NCI-H748 (cell line): ENCODE measurements around the gene CSNK2A3.
"Not testable (repeated sequence)": the region's sequence is repeated elsewhere in the genome, so short reads cannot be mapped to it uniquely, and the experiment has no call there.

Experiments used
- DNase-seq: peaks from one replicate; lab custom pipeline; 2025; ENCODE audit not compliant: unreplicated experiment; lab: John Stamatoyannopoulos, UW

The CSNK2A3 gene

GRCh38 chr11:11352878-11353277, at the start of gene CSNK2A3:
Gene CSNK2A3, minus strand, starts transcription at chr11:11353250. Its CDS starts 131 bp downstream, at chr11:11353119.
- DNase-seq, result not testable (repeated sequence)

- DNase-seq, result no peak
Observed at GRCh38 chr11:11401960-11402535, 49.0 kb upstream of the CSNK2A3 start.

DNA sequence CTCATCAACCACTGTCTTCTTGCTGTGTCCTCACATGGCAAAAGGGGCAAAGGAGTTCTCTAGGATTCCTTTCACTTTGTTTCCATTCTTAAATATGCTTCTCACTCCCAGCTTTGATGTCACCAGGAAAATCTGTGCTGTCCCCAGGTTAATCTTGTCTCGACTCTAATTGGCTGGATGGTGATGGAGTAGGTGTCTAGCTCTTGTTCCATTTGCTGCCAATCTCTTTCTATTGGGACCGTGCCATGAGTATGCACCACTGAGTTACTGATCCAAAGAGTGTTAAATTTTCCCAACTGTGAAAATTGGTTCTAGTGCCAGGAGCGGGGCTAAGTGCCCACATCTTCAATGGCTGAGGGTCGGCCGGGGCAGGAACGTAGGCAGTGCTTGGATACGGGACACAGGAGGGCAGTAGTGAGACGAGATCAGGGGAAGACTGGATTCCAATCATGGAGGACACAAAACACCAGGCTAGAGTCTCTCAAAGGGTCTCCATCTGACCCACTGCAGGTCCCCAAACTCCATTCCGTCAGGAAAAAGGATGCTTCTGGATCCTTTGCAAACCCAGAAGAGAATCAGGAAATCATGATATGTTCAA, 47.7 kb upstream of the CSNK2A3 start:
- peak; percentile 25 for DNase-seq

GRCh38 chr11:11400121-11400520, 47.1 kb upstream of the CSNK2A3 start:
- DNase-seq, result no peak

GRCh38 chr11:11397781-11398180, 44.7 kb upstream of the CSNK2A3 start:
- no peak for DNase-seq

DNA sequence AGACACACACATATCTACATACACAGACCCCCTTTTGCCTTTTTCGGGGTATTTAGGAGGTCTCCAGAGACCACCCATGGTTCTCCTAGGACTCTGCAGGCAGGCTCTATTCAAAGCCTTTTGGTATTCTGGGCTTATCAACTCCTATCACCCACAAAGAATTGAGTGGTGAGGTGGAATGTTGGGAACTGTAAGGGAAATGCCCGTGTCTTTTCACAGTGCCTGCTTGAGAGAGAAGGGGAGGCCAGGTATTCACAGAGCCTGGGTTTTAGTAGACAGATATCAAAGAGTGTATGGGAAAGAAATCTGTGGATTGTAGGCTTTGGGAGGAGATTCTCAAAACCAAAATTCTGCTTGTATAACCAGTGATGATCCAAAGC, 44.0 kb upstream of the CSNK2A3 start:
- no peak for DNase-seq

DNA sequence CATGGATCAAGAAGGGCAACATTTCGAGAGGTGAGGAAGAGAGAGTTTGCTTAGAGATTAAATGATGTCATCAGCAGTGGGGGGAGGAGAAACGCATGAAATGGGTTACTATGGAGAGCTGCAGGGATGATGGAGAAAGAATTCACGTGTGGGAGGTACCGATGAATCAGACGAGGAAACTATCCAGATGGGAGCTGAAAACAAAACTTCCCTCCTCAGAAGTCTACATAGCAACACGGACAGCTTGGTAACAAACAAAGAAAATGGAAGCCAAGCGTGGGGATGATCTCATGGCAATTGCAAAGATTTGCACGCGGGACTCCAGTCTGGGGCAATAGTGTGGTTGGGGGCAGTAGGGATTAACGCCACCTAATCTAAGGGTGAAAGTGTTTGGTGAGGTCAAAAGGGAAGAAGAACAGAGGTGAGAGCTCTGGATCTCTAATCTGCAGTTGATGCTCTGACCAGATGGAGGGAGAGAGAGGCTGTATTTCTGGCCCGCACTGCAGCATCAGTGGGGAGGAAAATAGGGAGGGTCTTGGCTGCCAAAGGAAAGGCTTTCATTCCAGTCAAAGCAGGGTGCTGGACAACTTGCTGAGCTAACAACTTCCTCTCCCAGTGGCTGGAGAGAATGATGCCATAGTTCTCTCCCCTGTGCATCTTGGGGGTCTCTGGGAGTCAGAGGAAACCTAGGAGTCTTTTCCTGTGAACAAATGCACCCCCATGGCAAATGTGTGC, 43.4 kb upstream of the CSNK2A3 start:
- no peak for DNase-seq

DNA sequence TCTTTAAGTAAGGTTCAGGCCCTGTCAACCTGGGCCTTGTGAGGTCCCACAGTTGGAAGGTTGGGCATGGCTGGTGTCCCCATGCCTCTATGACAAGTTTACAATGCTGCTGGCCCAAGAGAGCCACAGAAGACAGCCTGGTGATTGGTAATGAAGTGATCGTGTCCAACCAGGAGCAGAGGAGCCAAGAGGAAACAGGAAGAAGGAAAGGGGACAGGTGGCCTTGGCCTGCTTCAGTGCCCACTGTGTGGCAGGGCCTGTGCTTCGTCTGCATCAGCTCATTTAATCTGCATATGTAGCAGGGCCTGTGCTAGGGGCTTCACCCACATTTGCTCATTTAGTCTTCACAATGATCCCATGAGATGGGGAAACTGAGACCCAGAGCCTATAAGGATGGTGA, 42.1 kb upstream of the CSNK2A3 start:
- no peak for DNase-seq

- no peak for DNase-seq
Observed at GRCh38 chr11:11394241-11394640, 41.2 kb upstream of the CSNK2A3 start.

DNA sequence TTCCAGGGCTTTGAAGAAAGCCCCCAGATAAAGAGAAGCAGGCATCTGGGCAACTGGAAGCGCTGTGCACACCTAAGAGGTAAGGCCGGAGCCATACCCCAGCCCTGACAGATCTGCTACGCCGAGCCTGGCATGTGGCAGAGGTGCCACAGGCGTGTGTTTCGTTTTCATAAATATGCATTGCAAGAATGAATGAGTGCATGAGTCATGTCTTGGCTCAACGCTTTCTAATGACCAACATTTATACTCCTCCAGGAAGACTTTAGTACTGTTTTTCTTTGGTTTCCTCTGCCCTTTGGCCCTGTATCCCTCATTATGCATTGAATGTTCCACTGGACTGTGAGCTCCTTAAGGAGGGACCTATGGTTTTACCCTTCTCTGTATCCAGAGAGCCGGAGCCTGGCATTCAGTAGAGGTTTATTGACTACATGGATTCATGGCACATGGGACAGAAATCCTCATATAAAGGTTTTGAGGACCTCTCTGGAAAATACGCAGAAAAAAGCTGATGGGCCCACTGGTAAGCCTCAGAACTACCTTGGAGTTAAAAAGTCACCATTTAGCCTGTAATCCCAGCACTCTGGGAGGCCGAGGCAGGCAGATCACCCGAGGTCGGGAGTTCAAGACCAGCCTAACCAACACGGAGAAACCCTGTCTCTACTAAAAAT, 38.9 kb upstream of the CSNK2A3 start:
- no peak for DNase-seq

DNA sequence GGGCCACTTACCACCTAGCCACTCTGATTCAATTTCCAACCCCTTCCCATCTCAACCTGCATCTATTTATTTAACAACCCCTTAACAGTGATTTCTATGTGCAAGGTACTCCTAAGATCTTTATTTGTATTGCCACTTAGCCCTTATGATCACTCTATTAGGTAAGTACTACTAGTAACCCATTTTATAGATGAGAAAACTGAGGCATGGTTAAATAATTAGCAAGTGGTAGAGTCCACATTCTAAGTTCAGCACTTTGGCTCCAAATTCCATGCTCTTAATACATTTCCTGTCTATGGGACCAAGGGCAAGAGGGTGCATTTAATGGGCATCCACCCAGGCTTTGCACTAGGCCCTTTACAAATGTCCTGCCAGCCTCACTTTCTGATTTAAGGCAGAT, 38.1 kb upstream of the CSNK2A3 start:
- DNase-seq, result no peak

GRCh38 chr11:11390068-11390771, 37.2 kb upstream of the CSNK2A3 start:
- no peak for DNase-seq

GRCh38 chr11:11389238-11389637, 36.2 kb upstream of the CSNK2A3 start:
- DNase-seq, result peak; percentile 11

DNA sequence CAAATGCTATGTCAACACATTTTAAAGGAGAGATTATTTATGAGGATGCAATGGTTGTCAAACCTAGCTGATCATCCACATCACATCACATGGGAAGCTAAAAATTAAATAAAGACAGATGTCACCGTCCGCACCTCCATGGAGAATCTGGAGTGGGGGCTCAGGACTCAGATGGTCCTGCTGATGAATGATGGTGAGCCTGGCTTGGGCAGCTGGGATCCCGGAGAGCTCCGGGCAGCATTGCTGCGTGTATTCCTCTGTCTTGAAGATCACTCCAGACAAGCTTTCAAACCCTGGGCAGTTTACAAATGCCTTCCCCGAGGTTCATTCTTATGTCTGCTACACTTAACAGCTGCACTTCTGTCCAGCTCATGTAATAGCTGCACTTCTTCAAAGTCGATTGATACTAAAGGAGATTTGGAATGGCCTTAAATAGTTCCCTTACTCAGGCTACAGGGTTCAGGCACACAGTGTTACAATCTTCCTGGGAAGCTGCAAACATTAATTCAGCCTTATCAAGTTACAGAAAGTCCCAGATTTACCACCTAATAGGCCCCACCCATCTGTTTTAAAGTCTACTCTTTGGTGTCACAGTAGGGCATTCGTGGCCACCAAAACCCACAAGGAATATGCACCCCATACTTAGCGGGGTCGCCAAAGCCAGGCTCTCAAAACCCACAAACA, 34.7 kb upstream of the CSNK2A3 start:
- DNase-seq, result peak; percentile 11

DNA sequence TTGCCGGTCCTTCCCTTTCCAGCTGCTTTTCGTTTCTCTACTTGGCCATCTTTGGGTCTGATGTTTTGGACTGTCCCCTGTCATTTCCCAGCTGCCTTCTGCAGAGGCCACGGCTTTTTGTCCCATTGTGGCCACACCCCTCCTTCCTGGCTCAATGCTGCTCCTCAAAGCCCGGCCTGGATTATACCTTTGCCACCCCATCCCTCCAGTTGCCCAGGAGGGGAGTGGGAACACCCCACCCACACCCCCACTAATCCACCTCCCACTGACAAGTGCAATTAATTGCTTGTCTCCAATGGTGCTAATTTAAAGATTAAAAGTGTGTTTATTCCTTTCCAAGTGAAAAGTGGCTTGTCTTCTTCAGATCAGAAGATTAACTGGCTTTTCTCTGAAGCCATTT, 34.2 kb upstream of the CSNK2A3 start:
- DNase-seq, result peak; percentile 27

GRCh38 chr11:11384829-11385228, 31.8 kb upstream of the CSNK2A3 start:
- no peak for DNase-seq

DNA sequence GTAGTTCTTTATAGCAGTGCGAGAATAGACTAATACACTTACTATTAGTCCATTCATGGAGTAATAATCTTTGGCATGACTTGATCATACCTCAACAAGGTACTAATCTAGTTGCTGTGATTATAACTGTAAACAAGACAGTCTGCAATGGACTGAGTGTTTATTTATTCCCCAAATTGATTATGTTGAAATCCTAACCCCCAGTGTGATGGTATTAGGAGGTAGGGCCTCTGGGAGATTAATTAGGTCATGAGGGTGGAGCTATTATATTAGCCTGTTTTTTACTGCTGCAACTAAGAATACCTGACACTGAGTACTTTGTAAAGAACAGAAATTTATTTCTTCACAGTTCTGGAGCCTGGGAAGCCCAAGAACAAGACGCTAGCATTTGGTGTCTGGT, 30.9 kb upstream of the CSNK2A3 start:
- no peak for DNase-seq

DNA sequence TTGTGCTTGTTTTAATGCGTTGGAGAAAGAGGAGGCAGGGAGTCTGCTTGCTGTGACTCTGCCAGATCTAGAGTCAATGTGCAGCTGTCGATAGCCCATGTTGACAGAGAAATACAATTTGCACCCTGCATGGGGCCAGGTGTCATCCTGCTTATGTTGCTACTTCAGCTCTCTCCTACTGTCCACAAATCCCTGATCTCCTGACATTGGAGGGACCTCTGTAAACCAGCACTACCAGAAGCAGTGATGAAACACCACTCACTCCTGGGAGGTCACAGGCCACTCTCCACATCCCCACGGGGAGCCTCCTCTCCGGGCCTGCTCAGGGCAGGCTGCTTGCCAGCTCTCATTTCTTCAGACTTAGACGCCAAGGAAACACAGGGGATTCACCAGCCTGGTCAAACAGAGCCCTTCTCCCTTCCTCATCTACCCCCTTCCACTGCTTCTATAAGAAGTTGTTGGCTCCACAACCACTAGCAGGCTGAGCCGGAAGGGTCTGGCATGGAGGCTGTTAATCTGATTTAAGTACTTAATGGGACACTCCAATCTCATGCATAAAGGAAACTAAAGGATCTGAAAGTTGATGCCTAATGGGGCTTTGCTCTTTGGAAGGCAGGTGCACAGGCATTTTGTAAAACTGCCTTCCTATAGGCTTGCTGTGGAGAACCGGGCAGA, 29.9 kb upstream of the CSNK2A3 start:
- DNase-seq, result peak; percentile 87

DNA sequence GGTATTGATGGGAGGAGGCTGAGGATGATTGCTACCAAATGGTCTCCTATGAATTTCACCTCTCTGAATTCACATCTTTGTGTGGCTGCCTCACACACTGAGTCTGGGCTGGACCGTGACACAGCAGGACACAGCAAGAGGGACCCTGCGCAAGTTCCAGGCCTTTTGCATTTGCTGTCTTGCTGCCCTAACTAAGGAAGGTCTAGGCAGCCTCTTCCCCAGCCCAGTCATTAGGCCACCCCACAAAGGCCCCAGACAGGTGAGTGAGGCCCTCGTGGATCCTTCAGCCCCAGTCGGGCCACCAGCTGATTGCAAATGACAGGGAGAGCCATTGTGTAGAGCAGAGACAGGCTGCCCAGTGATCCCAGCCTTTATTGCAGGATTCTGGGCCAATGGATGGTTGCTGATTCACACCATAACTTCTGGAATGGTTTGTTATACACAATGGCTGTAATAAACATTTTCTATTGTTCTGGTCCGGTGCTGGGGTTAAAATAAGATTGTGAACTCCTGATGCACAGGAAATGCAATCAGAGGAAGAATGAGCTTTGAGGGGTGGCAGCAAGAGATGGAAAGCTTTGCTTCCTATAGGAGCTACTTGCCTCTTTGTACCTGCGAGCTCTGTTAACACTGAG, 28.5 kb upstream of the CSNK2A3 start:
- no peak for DNase-seq

DNA sequence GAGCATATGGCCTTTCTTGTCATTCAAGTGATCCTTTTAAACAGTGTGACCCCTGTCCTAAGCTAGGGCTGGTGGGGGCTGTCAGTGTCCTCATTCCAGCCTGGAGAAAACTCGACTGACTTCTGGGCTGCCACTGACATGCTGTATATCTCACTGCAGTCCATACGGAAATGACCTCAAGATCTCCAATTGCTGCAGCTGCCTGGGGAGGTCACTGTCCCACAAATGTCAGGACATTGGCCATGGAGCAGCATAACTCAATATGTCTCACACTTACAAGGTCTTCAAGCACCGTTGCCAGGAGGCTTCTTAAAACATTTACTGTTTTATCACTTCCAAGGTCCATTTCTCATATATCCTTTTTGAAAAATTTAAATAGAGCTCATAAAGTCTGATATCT, 27.8 kb upstream of the CSNK2A3 start:
- DNase-seq, result no peak
